ENCODE data around the gene ATRAID. TPM values are rescaled to one million over a fixed set of nuclear protein-coding genes. Genes with fewer than 3 reads are reported as not detected.

Gene ATRAID
- total RNA-seq, 2 experiments from 2014 or later: 84.0 to 92.7 TPM

- Mint-ChIP-seq H3K27me3 (no peaks in the 10 kb centered on the region), H3K9me3 (no peaks in the 10 kb centered on the region), H3K4me1 (ENCODE audit: low read depth) (no peaks in the 10 kb centered on the region), H3K27ac (no peak overlapping the region), H3K4me3 (no peak overlapping the region), H3K36me3 (peaks cover 16% of the 10 kb centered on the region)
- ChIA-PET CTCF (no interaction called here), POLR2A (no interaction called here)
- intact Hi-C loops (cut with micrococcal nuclease): no loop called here
- DNase-seq: no peak
Observed at GRCh38 chr2:27199241-27199640, 12.6 kb upstream of the ATRAID start.

- ChIA-PET CTCF (no interaction called here), POLR2A (no interaction called here)
- Mint-ChIP-seq H3K4me3 (no peak overlapping the region), H3K9me3 (no peaks in the 10 kb centered on the region), H3K27me3 (no peaks in the 10 kb centered on the region), H3K36me3 (peaks cover 28% of the 10 kb centered on the region), H3K4me1 (ENCODE audit: low read depth) (peaks cover 4% of the 10 kb centered on the region), H3K27ac (no peak overlapping the region)
- no peak for DNase-seq
- intact Hi-C loops (cut with micrococcal nuclease): no loop called here
Observed at GRCh38 chr2:27201675-27202074, 10.2 kb upstream of the ATRAID start.

- H3K4me3 Mint-ChIP-seq: no peak overlapping the region
- H3K27me3 Mint-ChIP-seq: no peaks in the 10 kb centered on the region
- peaks cover 33% of the 10 kb centered on the region for H3K36me3 Mint-ChIP-seq
- POLR2A ChIA-PET: interaction anchor here (0.6 kb wide), 1 partner anchor 38 kb away, joined by 3 read pairs; no protein-coding TSS in a partner anchor
- no peak for DNase-seq
- intact Hi-C loops (cut with micrococcal nuclease): no loop called here
- no peak overlapping the region for H3K27ac Mint-ChIP-seq
- CTCF ChIA-PET: no interaction called here
- peaks cover 5% of the 10 kb centered on the region for H3K4me1 Mint-ChIP-seq (ENCODE audit: low read depth)
- H3K9me3 Mint-ChIP-seq: no peaks in the 10 kb centered on the region
Observed at GRCh38 chr2:27202854-27203253, 9.0 kb upstream of the ATRAID start.

GRCh38 chr2:27203741-27204140 lies 8.1 kb upstream of the ATRAID start:
- H3K4me3 Mint-ChIP-seq: no peak overlapping the region
- ChIA-PET POLR2A (no interaction called here), CTCF (interaction anchor here (0.6 to 1.2 kb wide), 2 partner anchors 34 to 89 kb away, joined by 3 read pairs; no protein-coding TSS in a partner anchor)
- peaks cover 39% of the 10 kb centered on the region for H3K36me3 Mint-ChIP-seq
- H3K27ac Mint-ChIP-seq: no peak overlapping the region
- intact Hi-C loops (cut with micrococcal nuclease): no loop called here
- H3K4me1 Mint-ChIP-seq (ENCODE audit: low read depth): peaks cover 10% of the 10 kb centered on the region
- H3K9me3 Mint-ChIP-seq: no peaks in the 10 kb centered on the region
- H3K27me3 Mint-ChIP-seq: no peaks in the 10 kb centered on the region
- no peak for DNase-seq

GRCh38 chr2:27204566-27204965 lies 7.3 kb upstream of the ATRAID start:
- Mint-ChIP-seq H3K27ac (no peak overlapping the region), H3K9me3 (no peaks in the 10 kb centered on the region), H3K36me3 (peaks cover 42% of the 10 kb centered on the region), H3K4me3 (no peak overlapping the region), H3K4me1 (ENCODE audit: low read depth) (peaks cover 17% of the 10 kb centered on the region), H3K27me3 (no peaks in the 10 kb centered on the region)
- ChIA-PET POLR2A (no interaction called here), CTCF (interaction anchor here (1.2 kb wide), 1 partner anchor 35 kb away, joined by 3 read pairs; no protein-coding TSS in a partner anchor)
- intact Hi-C loops (cut with micrococcal nuclease): no loop called here
- no peak for DNase-seq

GRCh38 chr2:27205206-27205605 lies 6.6 kb upstream of the ATRAID start:
- intact Hi-C loops (cut with micrococcal nuclease): no loop called here
- Mint-ChIP-seq H3K4me1 (ENCODE audit: low read depth) (peaks cover 23% of the 10 kb centered on the region), H3K4me3 (no peak overlapping the region), H3K36me3 (peaks cover 40% of the 10 kb centered on the region), H3K27ac (no peak overlapping the region), H3K27me3 (no peaks in the 10 kb centered on the region), H3K9me3 (no peaks in the 10 kb centered on the region)
- DNase-seq: no peak
- ChIA-PET POLR2A (no interaction called here), CTCF (no interaction called here)

- intact Hi-C loops (cut with micrococcal nuclease): no loop called here
- ChIA-PET POLR2A (interaction anchor here (0.6 kb wide), 1 partner anchor 41 kb away, joined by 3 read pairs; no protein-coding TSS in a partner anchor), CTCF (no interaction called here)
- Mint-ChIP-seq H3K27me3 (no peaks in the 10 kb centered on the region), H3K36me3 (peaks cover 38% of the 10 kb centered on the region), H3K27ac (no peak overlapping the region), H3K9me3 (no peaks in the 10 kb centered on the region), H3K4me1 (ENCODE audit: low read depth) (peaks cover 27% of the 10 kb centered on the region), H3K4me3 (no peak overlapping the region)
- no peak for DNase-seq
Observed at GRCh38 chr2:27206346-27206745, 5.5 kb upstream of the ATRAID start.

- no peak for DNase-seq
- Mint-ChIP-seq H3K27me3 (no peaks in the 10 kb centered on the region), H3K9me3 (no peaks in the 10 kb centered on the region), H3K36me3 (peaks cover 30% of the 10 kb centered on the region), H3K4me1 (ENCODE audit: low read depth) (peaks cover 38% of the 10 kb centered on the region), H3K27ac (no peak overlapping the region), H3K4me3 (no peak overlapping the region)
- intact Hi-C loops (cut with micrococcal nuclease): no loop called here
- ChIA-PET POLR2A (no interaction called here), CTCF (no interaction called here)
Observed at GRCh38 chr2:27208486-27209050, 3.3 kb upstream of the ATRAID start.

- Mint-ChIP-seq H3K36me3 (peaks cover 31% of the 10 kb centered on the region), H3K27me3 (no peaks in the 10 kb centered on the region), H3K9me3 (no peaks in the 10 kb centered on the region), H3K4me3 (peak overlapping the region; percentile 45), H3K27ac (peak overlapping the region; percentile 6), H3K4me1 (ENCODE audit: low read depth) (peaks cover 41% of the 10 kb centered on the region)
- ChIA-PET POLR2A (interaction anchor here (0.8 kb wide), 1 partner anchor 168 kb away, joined by 4 read pairs; no protein-coding TSS in a partner anchor), CTCF (interaction anchor here (0.6 kb wide), 1 partner anchor 122 kb away, joined by 3 read pairs; no protein-coding TSS in a partner anchor)
- intact Hi-C loops (cut with micrococcal nuclease): loop anchor here (5.0 to 10.0 kb wide), 3 partner anchors 123 to 475 kb away; partner anchors contain the start of gene KHK
- DNase-seq: no peak
Observed at GRCh38 chr2:27209621-27210401, 2.0 kb upstream of the ATRAID start.

GRCh38 chr2:27211241-27211942 lies 449 bp upstream of the ATRAID start:
- Mint-ChIP-seq H3K27ac (peak overlapping the region; percentile 76), H3K9me3 (no peaks in the 10 kb centered on the region), H3K4me1 (ENCODE audit: low read depth) (peaks cover 42% of the 10 kb centered on the region), H3K4me3 (peak overlapping the region; percentile 98), H3K27me3 (no peaks in the 10 kb centered on the region), H3K36me3 (peaks cover 24% of the 10 kb centered on the region)
- intact Hi-C loops (cut with micrococcal nuclease): loop anchor here (5.0 to 10.0 kb wide), 3 partner anchors 124 to 473 kb away; partner anchors contain the start of gene KHK
- DNase-seq: no peak
- ChIA-PET CTCF (interaction anchor here (0.7 to 1.6 kb wide), 3 partner anchors 68 to 140 kb away, joined by 3 to 5 read pairs (median 5); partner anchors contain the start of gene OST4), POLR2A (interaction anchor here (0.6 to 1.4 kb wide), 4 partner anchors 77 to 198 kb away, joined by 3 to 4 read pairs (median 3); partner anchors contain the start of gene PPM1G)

GRCh38 chr2:27212626-27213471 lies 1.0 kb downstream of the ATRAID start:
- Mint-ChIP-seq H3K27ac (peak overlapping the region; percentile 99), H3K4me1 (ENCODE audit: low read depth) (peaks cover 49% of the 10 kb centered on the region), H3K36me3 (peaks cover 32% of the 10 kb centered on the region), H3K4me3 (peak overlapping the region; percentile 98), H3K9me3 (no peaks in the 10 kb centered on the region), H3K27me3 (no peaks in the 10 kb centered on the region)
- CTCF ChIA-PET: interaction anchor here (0.6 to 1.2 kb wide), 4 partner anchors 52 to 200 kb away, joined by 3 read pairs; partner anchors contain the start of gene KHK
- peak; percentile 60 for DNase-seq
- POLR2A ChIA-PET: interaction anchor here (1.0 kb wide), 2 partner anchors 11 to 162 kb away, joined by 3 read pairs; no protein-coding TSS in a partner anchor
- intact Hi-C loops (cut with micrococcal nuclease): loop anchor here (1.0 to 10.0 kb wide), 6 partner anchors 50 to 472 kb away; partner anchors contain the start of genes AGBL5, GTF3C2, KHK and SLC30A3
